Right renal pelvis (tissue), 4 donors: ENCODE results near the gene SUSD3. TPM values are rescaled to one million over a fixed set of nuclear protein-coding genes. Genes with fewer than 3 reads are reported as not detected.
"Not testable (repeated sequence)": the region's sequence is repeated elsewhere in the genome, so short reads cannot be mapped to it uniquely, and the experiment has no call there.

Experiments used
- DNase-seq, 4 donors: peaks; one replicate each; pipeline ENCODE4 v3.0.0-alpha.2; 2013; ENCODE audit warnings: low read depth in 4 of 4, low spot score in 3 of 4, missing footprints in 1 of 4
- polyA plus RNA-seq, 4 donors: library from polyadenylated mRNA; unstranded; fragments of 120-200 nt; gene quantifications; one replicate each; pipeline ENCODE4 v1.2.1, GENCODE V29; 2013; ENCODE audit not compliant: insufficient read length in 4 of 4

Gene SUSD3
- 10 to 100 TPM in 1 of 4 donors, 1 to 10 TPM in 3; 7.3 to 12.0 (median 8.5) TPM for polyA plus RNA-seq

- peak; percentile 61 to 77 (median 73) for DNase-seq
Measured at GRCh38 chr9:93058355-93059010, at the start of gene SUSD3. TSS of gene SUSD3 (plus strand) at chr9:93058701. CDS start at chr9:93058743, 42 bp downstream.

- no peak for DNase-seq
Measured at GRCh38 chr9:93009337-93010015, 49.0 kb upstream of the SUSD3 start.

- DNase-seq, result no peak
Measured at GRCh38 chr9:93010056-93010455, 48.4 kb upstream of the SUSD3 start.

GRCh38 chr9:93010704-93011103 is 47.8 kb upstream of the SUSD3 start:
- DNase-seq, result no peak

DNA sequence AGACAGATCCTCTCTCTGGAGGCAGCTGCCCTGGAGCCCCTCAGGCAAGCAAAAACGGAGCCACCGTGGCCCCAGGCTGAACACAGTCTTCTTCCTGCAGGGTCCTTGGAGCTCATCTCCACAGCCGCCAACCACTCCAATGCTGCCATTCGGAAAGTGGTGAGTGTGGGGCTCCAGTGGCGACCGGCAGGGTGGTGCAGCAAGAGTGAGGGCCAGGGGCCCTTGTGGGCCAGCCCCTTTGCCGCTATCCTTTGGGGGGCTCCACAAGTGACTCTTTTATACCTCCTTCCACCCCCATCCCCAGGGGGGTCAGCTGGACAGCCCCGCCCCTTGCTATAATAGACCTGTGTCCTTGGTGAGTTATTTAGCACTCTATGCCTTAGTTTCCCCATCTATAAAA is 47.4 kb upstream of the SUSD3 start:
- DNase-seq, result no peak

- no peak for DNase-seq
Measured at GRCh38 chr9:93012963-93013855, 45.3 kb upstream of the SUSD3 start.

DNA sequence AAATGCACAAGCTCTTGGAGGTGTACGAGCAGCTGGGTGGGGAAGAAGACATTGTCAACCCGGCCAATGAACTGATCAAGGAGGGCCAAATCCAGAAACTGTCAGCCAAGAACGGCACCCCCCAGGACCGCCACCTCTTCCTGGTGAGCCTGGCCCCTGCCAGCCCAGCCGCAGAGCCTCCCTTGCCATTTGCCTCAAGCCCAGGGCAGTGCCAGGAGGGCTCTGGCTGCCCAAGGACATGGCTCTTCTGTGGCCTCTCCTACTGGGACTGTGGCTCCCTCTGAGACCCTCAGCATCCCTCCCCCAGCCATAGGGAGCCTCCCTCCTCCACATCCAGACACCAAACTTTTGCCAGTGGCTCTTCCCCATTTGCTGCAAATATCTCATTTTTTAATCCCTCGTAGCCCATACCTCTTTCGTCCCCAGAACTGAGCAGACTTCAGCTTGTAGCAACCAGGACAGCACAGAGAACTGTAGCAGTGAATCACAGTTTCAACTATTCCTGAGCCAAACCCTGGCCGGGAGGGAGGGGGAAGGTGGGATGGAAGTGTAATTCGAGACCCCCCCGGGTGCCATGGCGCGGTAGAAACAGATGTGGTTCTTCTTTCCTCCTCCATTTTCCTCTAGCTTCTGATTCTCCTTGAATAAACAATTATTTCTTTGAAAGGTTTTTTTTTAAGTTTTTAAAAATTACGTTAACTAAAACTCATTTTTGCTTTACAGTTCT is 44.5 kb upstream of the SUSD3 start:
- no peak for DNase-seq

GRCh38 chr9:93015190-93015589 is 43.3 kb upstream of the SUSD3 start:
- DNase-seq, result not testable (repeated sequence)

DNA sequence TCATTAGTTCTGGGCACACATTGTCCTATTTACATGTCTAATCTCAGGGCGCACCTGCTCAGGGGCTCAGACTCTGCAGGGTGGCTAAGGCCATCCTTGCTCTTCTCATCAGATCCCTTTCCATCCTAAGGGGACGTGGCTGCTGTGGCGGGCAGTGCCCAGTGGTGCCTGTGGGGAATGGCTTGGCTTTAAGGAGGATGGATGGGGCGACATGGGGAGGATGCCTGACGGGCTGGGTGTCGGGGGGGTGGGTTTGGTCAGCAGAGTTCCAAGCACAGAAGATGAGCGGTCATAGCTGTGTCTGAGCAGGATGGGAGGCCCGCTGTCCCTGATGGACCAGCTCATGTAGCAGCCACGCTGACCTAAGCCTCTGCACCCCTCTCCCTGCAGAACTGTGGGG is 40.9 kb upstream of the SUSD3 start:
- DNase-seq, result no peak

GRCh38 chr9:93020151-93020550 is 38.4 kb upstream of the SUSD3 start:
- DNase-seq, result no peak

GRCh38 chr9:93020771-93021670 is 37.5 kb upstream of the SUSD3 start:
- DNase-seq, result no peak

DNA sequence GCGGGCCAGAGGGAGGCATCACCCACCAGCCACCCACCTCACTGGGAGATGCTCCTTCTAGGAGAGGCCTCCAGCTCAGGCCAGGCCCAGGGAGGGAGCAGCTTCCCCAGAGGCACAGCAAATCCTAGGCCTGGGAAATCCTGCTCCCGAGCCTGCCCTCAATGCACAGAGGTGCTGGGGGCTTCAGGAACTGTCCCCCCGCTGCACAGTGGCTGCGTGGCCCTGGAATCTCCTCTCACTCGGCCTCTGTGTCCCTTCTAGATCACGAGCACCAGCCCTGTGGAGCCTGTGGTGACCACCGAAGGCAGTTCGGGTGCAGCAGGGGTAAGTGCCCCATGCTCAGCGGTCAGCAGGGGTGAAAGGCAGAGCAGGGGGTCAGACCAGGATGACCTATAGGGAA is 36.4 kb upstream of the SUSD3 start:
- DNase-seq, result no peak

DNA sequence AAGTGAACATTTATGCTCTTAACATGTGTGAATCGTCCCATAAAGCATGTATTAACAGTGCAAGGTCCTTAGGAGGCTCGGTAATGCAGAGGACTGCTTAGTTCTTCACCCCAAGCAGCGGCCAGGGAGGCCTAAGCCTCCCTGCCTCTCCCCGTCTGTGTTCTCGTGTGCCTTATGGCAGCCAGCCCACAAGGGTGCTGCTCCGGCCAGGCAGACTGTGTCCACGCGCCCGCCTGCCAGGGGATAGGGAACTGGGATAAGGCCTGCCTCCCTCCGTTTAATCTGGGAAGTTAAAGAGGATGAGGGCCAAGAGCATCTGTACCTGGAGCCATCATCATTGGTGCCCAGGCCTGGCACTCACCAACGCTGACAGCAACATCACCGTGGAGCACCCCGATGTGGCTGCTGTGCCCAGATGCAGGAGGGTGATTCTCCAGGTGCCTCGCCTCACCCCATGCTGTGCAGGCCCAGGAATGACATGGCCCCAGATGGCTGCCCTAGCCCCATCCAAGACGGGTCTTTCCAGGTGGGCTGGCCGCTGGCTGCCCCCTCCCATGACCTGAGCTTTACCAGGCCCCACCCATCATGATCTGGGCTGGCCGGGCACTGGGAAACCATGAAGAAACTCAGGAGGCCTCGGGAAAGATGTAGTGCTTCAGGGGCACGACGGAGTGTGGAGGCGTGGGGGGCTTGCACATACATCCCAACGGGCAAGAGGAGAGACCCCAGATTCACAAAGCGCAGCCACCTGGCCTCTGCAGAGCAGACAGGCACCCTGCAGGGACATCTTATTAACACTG is 35.6 kb upstream of the SUSD3 start:
- no peak for DNase-seq

DNA sequence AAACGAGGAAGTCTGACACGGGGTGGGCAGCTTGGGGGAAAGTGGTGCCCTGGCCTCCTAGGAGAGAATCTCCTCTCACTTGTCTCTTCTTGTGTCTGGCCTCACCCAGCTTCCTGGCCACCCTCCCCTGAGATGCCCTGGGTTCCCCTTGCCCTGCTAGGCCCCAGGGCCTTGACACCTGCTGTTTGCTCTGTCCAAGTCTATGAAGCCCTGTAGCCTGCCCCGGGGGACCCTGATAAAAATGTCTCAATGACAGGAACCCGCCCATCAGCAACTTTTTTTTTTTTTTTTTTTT is 35.0 kb upstream of the SUSD3 start:
- no peak for DNase-seq

- DNase-seq, result no peak
Measured at GRCh38 chr9:93024646-93024910, 33.9 kb upstream of the SUSD3 start.

GRCh38 chr9:93024986-93025630 is 33.4 kb upstream of the SUSD3 start:
- no peak for DNase-seq

DNA sequence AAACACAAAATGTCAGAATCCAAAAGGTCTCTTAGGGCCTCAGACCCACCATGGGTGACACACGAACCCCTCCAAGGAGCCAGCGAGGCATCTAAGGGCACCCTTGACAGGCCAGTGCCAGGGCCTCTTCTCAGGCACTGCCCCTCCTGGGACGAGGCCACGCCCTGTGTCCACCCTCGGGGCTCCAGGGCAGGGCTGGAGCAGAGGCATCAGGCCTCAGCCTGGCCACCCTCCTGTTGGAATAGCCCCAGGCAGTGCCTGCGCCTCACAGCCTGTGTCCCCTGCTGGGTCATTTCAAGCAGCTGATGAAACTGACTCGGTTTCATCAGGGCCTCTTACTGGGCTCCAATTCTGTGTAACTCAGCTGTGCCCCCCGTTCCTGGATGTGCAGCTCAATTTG is 32.8 kb upstream of the SUSD3 start:
- DNase-seq, result no peak

DNA sequence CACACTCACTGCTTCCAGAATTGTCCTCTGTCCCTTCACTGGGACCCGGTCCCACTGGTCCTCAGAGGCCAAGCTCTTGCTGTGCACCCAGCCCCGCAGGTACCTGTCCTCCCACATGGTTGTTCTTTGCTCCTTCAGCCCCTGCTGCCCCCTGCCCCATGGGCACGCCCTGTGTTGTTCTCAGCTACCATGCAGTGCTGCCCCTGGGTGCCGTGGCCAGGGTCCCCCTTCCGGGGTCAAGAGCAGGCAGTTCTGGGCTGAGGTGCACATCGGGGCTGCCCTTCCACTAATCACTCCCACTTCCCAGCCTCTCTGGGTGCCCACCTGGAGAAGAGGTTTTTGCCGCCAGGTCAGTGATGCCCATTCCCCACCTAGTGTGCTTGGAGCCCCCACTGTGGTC is 31.9 kb upstream of the SUSD3 start:
- no peak for DNase-seq

DNA sequence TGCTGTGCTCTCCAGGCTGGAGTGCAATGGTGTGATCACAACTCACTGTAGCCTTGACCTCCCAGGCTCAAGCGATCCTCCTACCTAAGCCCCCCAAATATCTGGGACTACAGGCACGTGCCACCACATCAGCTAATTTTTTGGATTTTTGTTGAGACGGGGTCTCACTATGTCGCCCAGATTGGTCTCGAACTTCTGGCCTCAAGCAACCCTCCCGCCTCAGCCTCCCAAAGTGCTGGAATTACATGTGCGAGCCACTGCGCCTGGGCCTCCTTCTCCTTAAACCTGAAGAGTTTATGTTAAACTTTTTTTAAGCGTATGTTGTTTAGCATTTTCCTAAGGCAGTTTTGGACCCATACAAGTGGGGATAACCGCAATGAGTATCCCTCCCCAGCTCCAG is 30.8 kb upstream of the SUSD3 start:
- no peak for DNase-seq
